HUDEP-2 (cell line): ENCODE data around the gene SFXN3.

Experiments
- DNase-seq, 76 experiments: peaks; one replicate each; lab custom pipeline; 2025; ENCODE audit not compliant: unreplicated experiment in 76 of 76; lab: John Stamatoyannopoulos, UW

SFXN3 gene

GRCh38 chr10:101050208-101051069 lies 19.4 kb downstream of the SFXN3 start:
- DNase-seq: peak in 67 of 76 experiments; percentile 12 to 81 (median 50)

- DNase-seq: peak in 7 of 76 experiments; percentile 1 to 29 (median 12)
Measured at GRCh38 chr10:101052285-101052684, 21.3 kb downstream of the SFXN3 start.

GRCh38 chr10:101053516-101053915 lies 22.5 kb downstream of the SFXN3 start:
- DNase-seq: no peak

GRCh38 chr10:101054351-101054750 lies 23.3 kb downstream of the SFXN3 start:
- no peak for DNase-seq

- no peak for DNase-seq
Measured at GRCh38 chr10:101054876-101055275, 23.8 kb downstream of the SFXN3 start.

GRCh38 chr10:101055411-101055810 lies 24.4 kb downstream of the SFXN3 start:
- DNase-seq: no peak

GRCh38 chr10:101056365-101057151 lies 25.5 kb downstream of the SFXN3 start:
- DNase-seq: no peak

- peak in 74 of 76 experiments; percentile 4 to 96 (median 85) for DNase-seq
Measured at GRCh38 chr10:101060036-101060950, 29.3 kb downstream of the SFXN3 start.

- DNase-seq: peak in 75 of 76 experiments; percentile 29 to 98 (median 94)
Measured at GRCh38 chr10:101060951-101061623, 30.1 kb downstream of the SFXN3 start.

- DNase-seq: peak in 35 of 76 experiments; percentile 3 to 89 (median 45)
Measured at GRCh38 chr10:101061624-101062231, 30.7 kb downstream of the SFXN3 start, which contains the start of gene KAZALD1. TSS of gene KAZALD1 (plus strand) at chr10:101061989. CDS start at chr10:101062593, 604 bp downstream.

GRCh38 chr10:101062232-101063049 lies 31.4 kb downstream of the SFXN3 start:
- DNase-seq: peak in 75 of 76 experiments; percentile 19 to 95 (median 77)

GRCh38 chr10:101063050-101063525 lies 32.1 kb downstream of the SFXN3 start:
- DNase-seq: peak in 73 of 76 experiments; percentile 59 to 98 (median 89)

GRCh38 chr10:101063548-101064414 lies 32.7 kb downstream of the SFXN3 start:
- peak in 3 of 76 experiments; percentile 37 to 41 (median 39) for DNase-seq

- peak in 1 of 76 experiments; percentile 22 for DNase-seq
Measured at GRCh38 chr10:101064415-101065030, 33.5 kb downstream of the SFXN3 start.

GRCh38 chr10:101065481-101066145 lies 34.6 kb downstream of the SFXN3 start:
- peak in 13 of 76 experiments; percentile 4 to 75 (median 27) for DNase-seq
